Heart right ventricle (tissue), 16 donors: Measurements from ENCODE around the gene NT5M. TPM values are rescaled to one million over a fixed set of nuclear protein-coding genes. Genes with fewer than 3 reads are reported as not detected.

Experiments used
- ATAC-seq, 8 donors: fragments of 200-7000 bp; cut with Tn5 transposase; one replicate each; pipeline ENCODE4 v1.9.1; 2020; ENCODE audit warnings: mild to moderate bottlenecking in 8 of 8, moderate library complexity in 8 of 8, moderate number of reproducible peaks in 1 of 8
- DNase-seq, 2 donors: peaks; one replicate each; pipeline ENCODE4 v3.0.0-alpha.2; 2020
- H3K27ac ChIP-seq, 10 donors: fragments of 200-600 bp; sonication (generic) in 2 of 10; one replicate each; pipeline versions ENCODE4 v1.5.0 to v1.8.0; 2020 to 2022; ENCODE audit warnings: mild to moderate bottlenecking in 3 of 10
- H3K27me3 ChIP-seq, 7 donors: fragments of 200-600 bp; one replicate each; pipeline ENCODE4 v1.8.0; 2021 to 2022; ENCODE audit warnings: mild to moderate bottlenecking in 2 of 7
- H3K36me3 ChIP-seq, 9 donors: fragments of 200-600 bp; sonication (generic) in 1 of 9; one replicate each; pipeline versions ENCODE4 v1.5.0 to v1.8.0; 2020 to 2022; ENCODE audit warnings: mild to moderate bottlenecking in 2 of 9
- H3K4me1 ChIP-seq, 9 donors: fragments of 200-600 bp; sonication (generic) in 1 of 9; one replicate each; pipeline versions ENCODE4 v1.5.0 to v1.8.0; 2020 to 2022; ENCODE audit warnings: mild to moderate bottlenecking in 4 of 9
- H3K4me3 ChIP-seq, 10 donors: fragments of 200-600 bp; sonication (generic) in 2 of 10; one replicate each; pipeline versions ENCODE4 v1.5.0 to v1.8.0; 2020 to 2022; ENCODE audit warnings: mild to moderate bottlenecking in 7 of 10, moderate library complexity in 2 of 10
- H3K9me3 ChIP-seq, 11 donors: fragments of 200-600 bp in 10 of 11; sonication (generic) in 2 of 11; one replicate each; pipeline versions ENCODE4 v1.5.0 to v1.8.0; 2013 to 2022; ENCODE audit warnings: mild to moderate bottlenecking in 2 of 11, control low read depth in 1 of 11, moderate library complexity in 1 of 11
- WGBS, 2 donors: extraction: QIAGEN DNeasy Blood & Tissue Kit; methylation state at CpG; one replicate each; pipeline ENCODE4 v1.1.7; 2013; ENCODE audit warnings: inconsistent platforms in 1 of 2; 5-methylcytosine and 5-hydroxymethylcytosine counted together
- intact Hi-C, 10 donors: fragments of 100-400 bp; cut with DNase I; formaldehyde crosslinking; loops; one replicate each; pipeline versions ENCODE4 v1.11.1 to v1.14.2; 2022
- polyA plus RNA-seq, 2 donors: library from polyadenylated mRNA; stranded (reverse); fragments of 200-250 nt; gene quantifications; one replicate each; pipeline ENCODE4 v1.2.3, GENCODE V29; 2013
- total RNA-seq, 10 donors: library from RNA; stranded (reverse); fragmentation: NEBNext Ultra II Directional in 3 of 10; extraction: Animal tissue kit (Norgen Biotek cat#: 25700) in 3 of 10; gene quantifications; one replicate each; pipeline versions ENCODE4 v1.2.1 to v1.2.4, GENCODE V29; 2021 to 2023
- TF ChIP-seq, protein P1 (sequence below), 9 donors: fragments of 200-600 bp; sonication (generic) in 2 of 9; IDR thresholded peaks; one replicate each; pipeline versions ENCODE4 v1.5.0 to v1.8.0; 2021 to 2022; ENCODE audit warnings: antibody characterized with exemption in 9 of 9, mild to moderate bottlenecking in 5 of 9, moderate library complexity in 1 of 9
- donor health status: Arrhythmogenic right ventricular cardiomyopathy.
- donor health status: ischemic (EF 13 %, LVEDD 7.1; RV severe dilation, severe dysfunction).
- donor health status: healthy with polysubstance abuse.
- donor health status: DM: no; HTN: yes; CAD: no.
- donor health status: DM: no; HTN: no; CAD: no.
- donor health status: ischemic (EF 25% LVEDD 6.9; RV normal size, moderate dysfunction).
- donor health status: ischemic (EF 25% LVEDD 5.7; RV mildly dilated, moderate dysfunction).
- donor health status: healthy.
- donor health status: DM: yes; HTN: yes; CAD: no.
- donor health status: Ischemic cardiomyopathy.
- donor health status: ischemic (EF 35%, LVEDD 5.7; RV mildly dilated, moderate dysfunction).
- donor health status: nonischemic (EF 11% LVEDD 7.7; RV severe dilation, severe dysfunction).
- donor health status: DM: yes; HTN: yes; CAD: no.
- donor health status: PGD.
- donor health status: ischemic (EF 29% LVEDD 5.4; RV normal size, mild dysfunction).
- donor health status: nonischemic (EF 23%, LVEDD 6.1; RV moderate dilation, normal function).

Gene NT5M
- total and polyA plus RNA-seq, 12 donors = 4.9 to 15.8 (median 9.8) TPM

DNA sequence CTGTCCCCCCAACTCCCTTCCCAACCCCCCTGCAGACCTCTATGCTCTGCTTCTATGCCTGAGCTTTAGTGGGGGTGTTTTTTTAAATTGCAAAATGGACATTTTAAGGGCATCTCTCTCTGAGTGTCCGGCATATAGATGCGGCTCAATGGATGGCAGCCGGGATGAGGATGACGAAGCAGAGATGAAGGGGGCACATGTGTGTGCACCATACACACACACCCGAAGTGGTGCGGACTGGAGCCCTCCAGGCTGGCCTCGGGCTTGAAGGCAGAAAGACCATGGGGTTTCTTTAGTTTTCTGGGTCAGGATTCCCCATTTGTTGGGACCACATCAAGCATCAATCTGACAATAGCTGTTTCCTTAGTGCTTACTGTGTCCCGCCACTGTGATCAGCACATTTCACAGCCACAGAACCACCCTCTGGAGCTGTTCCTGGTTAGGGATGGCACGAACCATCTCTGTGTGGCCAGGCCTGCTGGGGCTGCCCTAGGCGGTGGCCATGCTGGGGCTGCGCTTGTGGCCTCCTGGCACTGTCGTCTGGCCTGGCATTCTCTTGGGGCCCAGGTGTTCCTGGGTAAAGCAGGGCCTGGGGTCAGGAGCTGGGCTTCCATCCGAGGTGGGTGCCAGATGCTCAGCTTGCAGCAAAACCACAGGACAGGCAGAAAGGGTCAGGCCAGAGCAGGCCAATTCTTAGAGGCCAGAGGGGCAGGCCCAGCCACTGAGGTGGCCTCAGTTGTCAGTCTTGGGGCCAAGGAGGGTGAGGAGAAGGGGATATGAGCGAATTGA lies 49.9 kb downstream of the NT5M start:
- Histone ChIP-seq H3K36me3 (no peaks in the 10 kb centered on the region), H3K27ac (peak overlapping the region in 3 of 10 donors; percentile 9 to 48 (median 48)), H3K9me3 (no peaks in the 10 kb centered on the region), H3K4me3 (no peak overlapping the region), H3K4me1 (peaks cover 9 to 26% (median 17%) of the 10 kb centered on the region in 9 donors), H3K27me3 (no peaks in the 10 kb centered on the region)
- DNase-seq (no peak), ATAC-seq (no peak)
- intact Hi-C loops = loop anchor here in 5 of 10 donors (10.0 kb wide), 3 partner anchors 82 to 262 kb away; partner anchors contain the start of gene RASD1 (in 4 of the 5)
- TF ChIP-seq, protein P1, sequence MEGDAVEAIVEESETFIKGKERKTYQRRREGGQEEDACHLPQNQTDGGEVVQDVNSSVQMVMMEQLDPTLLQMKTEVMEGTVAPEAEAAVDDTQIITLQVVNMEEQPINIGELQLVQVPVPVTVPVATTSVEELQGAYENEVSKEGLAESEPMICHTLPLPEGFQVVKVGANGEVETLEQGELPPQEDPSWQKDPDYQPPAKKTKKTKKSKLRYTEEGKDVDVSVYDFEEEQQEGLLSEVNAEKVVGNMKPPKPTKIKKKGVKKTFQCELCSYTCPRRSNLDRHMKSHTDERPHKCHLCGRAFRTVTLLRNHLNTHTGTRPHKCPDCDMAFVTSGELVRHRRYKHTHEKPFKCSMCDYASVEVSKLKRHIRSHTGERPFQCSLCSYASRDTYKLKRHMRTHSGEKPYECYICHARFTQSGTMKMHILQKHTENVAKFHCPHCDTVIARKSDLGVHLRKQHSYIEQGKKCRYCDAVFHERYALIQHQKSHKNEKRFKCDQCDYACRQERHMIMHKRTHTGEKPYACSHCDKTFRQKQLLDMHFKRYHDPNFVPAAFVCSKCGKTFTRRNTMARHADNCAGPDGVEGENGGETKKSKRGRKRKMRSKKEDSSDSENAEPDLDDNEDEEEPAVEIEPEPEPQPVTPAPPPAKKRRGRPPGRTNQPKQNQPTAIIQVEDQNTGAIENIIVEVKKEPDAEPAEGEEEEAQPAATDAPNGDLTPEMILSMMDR (IDR thresholded peaks at IDR 0.05) = no peak
- WGBS, 2 donors = 93 to 94% methylated on average over 14 of the region's 14 CpGs

DNA sequence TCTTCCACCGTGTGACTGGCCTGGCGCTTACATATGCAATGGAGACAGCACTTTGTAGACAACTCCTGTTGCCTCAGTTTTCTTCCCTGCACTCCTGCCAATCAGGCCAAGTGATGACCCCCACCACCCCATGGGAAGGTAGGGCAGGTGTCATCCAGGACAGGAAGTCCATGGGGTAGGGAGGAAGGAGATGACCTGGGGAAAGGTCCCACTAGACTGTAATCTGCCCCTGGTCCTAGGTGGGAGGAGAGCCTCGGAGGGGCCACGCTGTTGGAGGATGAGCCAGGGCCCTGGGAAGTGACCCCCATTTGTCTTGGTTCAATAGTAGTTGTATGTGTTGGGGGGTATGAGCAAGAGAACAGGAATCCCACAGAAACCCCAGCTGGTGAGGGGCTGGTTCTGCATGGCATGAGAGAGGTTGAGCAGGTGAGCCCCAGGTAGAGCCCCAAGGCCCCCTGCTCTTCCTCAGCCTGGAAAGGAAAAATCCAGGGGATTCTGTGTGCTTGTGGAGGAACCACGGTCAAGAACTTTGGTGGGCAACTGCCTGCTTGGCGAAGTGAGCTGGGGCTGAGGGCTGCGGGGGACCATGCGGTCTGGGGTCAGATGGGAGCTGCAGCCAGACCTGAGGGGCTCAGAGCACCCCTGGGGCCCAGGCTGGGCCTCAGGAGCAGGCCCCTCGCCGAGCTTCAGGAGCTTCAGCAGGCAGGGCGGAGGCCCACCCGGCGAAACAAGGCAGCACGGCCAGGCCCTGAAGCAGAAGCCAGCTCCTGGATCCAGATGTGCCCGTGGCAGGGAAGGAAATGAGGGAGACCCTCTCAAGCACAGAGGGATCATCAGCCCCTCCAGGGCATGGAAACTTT lies 50.7 kb downstream of the NT5M start:
- no peak for ATAC-seq

DNA sequence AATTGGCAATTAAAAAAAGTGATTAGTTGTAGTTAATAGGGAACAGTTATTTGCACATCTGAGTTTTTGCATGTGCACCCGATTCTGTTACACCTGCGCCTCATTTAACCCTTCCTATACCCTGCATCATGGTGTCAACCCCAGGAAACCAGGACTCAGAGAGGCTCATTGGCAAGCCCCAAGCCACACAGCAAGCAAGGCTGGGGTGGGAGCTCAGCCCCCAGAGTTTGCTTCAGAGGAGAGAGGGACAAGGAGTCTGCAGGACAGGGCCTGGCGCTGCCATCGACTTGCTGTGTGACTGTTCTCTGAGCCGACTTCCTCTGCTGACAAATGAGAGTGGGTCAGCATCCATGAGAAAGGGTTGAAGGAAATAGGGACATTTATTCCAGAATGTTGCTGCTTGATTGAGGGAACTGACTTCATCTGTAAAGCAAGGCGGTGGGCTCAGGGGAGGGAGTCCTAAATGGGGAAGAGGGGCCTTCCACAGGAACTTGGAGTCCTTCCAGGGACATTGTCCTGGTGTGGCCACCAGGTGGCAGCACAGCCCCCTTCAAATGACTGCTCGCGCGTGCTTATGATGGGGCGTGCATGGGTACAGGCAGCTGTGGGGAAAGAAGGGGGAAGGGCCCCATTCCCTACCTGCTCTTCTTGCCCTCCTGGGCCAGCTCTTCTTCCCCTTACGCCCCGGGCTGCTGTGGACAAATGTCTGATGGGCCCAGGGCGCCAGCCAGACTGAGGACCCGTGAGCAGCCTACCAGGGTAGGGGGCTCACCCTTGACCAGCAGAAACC lies 51.6 kb downstream of the NT5M start:
- TF ChIP-seq, protein P1 (IDR thresholded peaks at IDR 0.05) = peak; percentile 70 to 95 (median 93)
- Histone ChIP-seq H3K4me1 (peaks cover 9 to 26% (median 17%) of the 10 kb centered on the region in 9 donors), H3K27ac (no peak overlapping the region), H3K9me3 (peaks cover 0 to 8% (median under 1%) of the 10 kb centered on the region in 11 donors), H3K4me3 (no peak overlapping the region), H3K27me3 (no peaks in the 10 kb centered on the region), H3K36me3 (no peaks in the 10 kb centered on the region)
- WGBS, 2 donors = 35 to 39% methylated on average over 14 of the region's 14 CpGs
- ATAC-seq (peak; percentile 21 to 77 (median 55)), DNase-seq (peak; percentile 54 to 73)
- intact Hi-C loops = loop anchor here (2.0 to 10.0 kb wide), 12 partner anchors 80 to 288 kb away; partner anchors contain the start of gene RASD1 (in 9 of the 10)

More for the DNA sequence above, 50.7 kb downstream of the NT5M start:
- H3K9me3 ChIP-seq = no peaks in the 10 kb centered on the region
- H3K27ac ChIP-seq = no peak overlapping the region
- DNase-seq = no peak
- no peaks in the 10 kb centered on the region for H3K27me3 ChIP-seq
- WGBS, 2 donors = 91% methylated on average over 15 of the region's 15 CpGs
- H3K36me3 ChIP-seq = no peaks in the 10 kb centered on the region
- peaks cover 9 to 26% (median 17%) of the 10 kb centered on the region in 9 donors for H3K4me1 ChIP-seq
- intact Hi-C loops = loop anchor here in 7 of 10 donors (2.0 to 10.0 kb wide), 7 partner anchors 81 to 289 kb away; partner anchors contain the start of gene RASD1 (in 4 of the 7)
- no peak overlapping the region for H3K4me3 ChIP-seq
- TF ChIP-seq, protein P1 (IDR thresholded peaks at IDR 0.05) = no peak
